ENCODE results near the gene EYA3. TPM values are rescaled to one million over a fixed set of nuclear protein-coding genes. Genes with fewer than 3 reads are reported as not detected.

EYA3 gene
- total and polyA plus RNA-seq, 10 of the 15 experiments (the other 5 are each of a cell fraction or from before 2014, with no cell fraction given) = 13.0 to 46.6 (median 23.4) TPM

GRCh38 chr1:28036431-28036830 is 52.0 kb downstream of the EYA3 start (continued):
- no peak for TF ChIP-seq EED (IDR thresholded peaks at IDR 0.05; ENCODE audit: low read depth)
- no peak for TF ChIP-seq NBN (IDR thresholded peaks at IDR 0.05)

- DNase-seq (ENCODE audit: low read depth, low spot score) = no peak
- FAIRE-seq = no peak
- CTCF ChIA-PET = interaction anchor here (0.6 to 1.7 kb wide), 4 partner anchors 20 to 174 kb away, joined by 3 to 12 read pairs (median 4); partner anchors contain the start of gene EYA3
Measured at GRCh38 chr1:28035420-28035819, 53.0 kb downstream of the EYA3 start.

GRCh38 chr1:28032281-28032680 is 56.1 kb downstream of the EYA3 start:
- in situ Hi-C loops (cut with MboI) (no loop called here), intact Hi-C loops (cut with micrococcal nuclease; ENCODE audit: unreplicated experiment) (no loop called here)
- Histone ChIP-seq H3K9me3 (replicated peaks; ENCODE audit: control insufficient read depth, insufficient read depth, low read length) (no peaks in the 10 kb centered on the region), H4K20me1 (ENCODE audit: control insufficient read depth, insufficient read depth) (no peaks in the 10 kb centered on the region), H3K9ac (ENCODE audit: control insufficient read depth, insufficient read depth, low read length) (no peak overlapping the region), H3K79me2 (ENCODE audit: control insufficient read depth, insufficient read depth, low read length) (no peaks in the 10 kb centered on the region; the same call in 1 of the 2 replicates), H3K4me3 (no peak overlapping the region), H3K27me3 (replicated peaks in 1 of 2; ENCODE audit: control insufficient read depth in 2 of 2, insufficient read depth in 2 of 2, low read length in 1 of 2) (no peaks in the 10 kb centered on the region), H3K4me1 (ENCODE audit: control insufficient read depth, insufficient read depth, low read length) (peaks cover 21% of the 10 kb centered on the region), H3K27ac (ENCODE audit: control insufficient read depth, insufficient read depth) (no peak overlapping the region), H3K36me3 (ENCODE audit: control insufficient read depth in 2 of 2, insufficient read depth in 2 of 2, low read length in 1 of 2) (peaks cover 0 to 13% of the 10 kb centered on the region in 2 experiments; a peak in 2 of 4 replicates), H3K4me2 (ENCODE audit: control insufficient read depth, insufficient read depth) (no peak overlapping the region), H2AFZ (ENCODE audit: control insufficient read depth, low read depth, low read length) (no peak overlapping the region)
- no peak for FAIRE-seq
- ChIA-PET CTCF (interaction anchor here (0.9 to 1.4 kb wide), 4 partner anchors 15 to 51 kb away, joined by 3 to 4 read pairs (median 4); no protein-coding TSS in a partner anchor), POLR2A (interaction anchor here (1.3 kb wide), 1 partner anchor 17 kb away, joined by 3 read pairs; no protein-coding TSS in a partner anchor), RAD21 (ENCODE audit: unreplicated experiment) (interaction anchor here (1.1 kb wide), 1 partner anchor 176 kb away, joined by 4 read pairs; no protein-coding TSS in a partner anchor), SMC1A (ENCODE audit: uncharacterized antibody, unreplicated experiment) (interaction anchor here (1.1 to 2.1 kb wide), 4 partner anchors 46 to 177 kb away, joined by 3 to 6 read pairs (median 3); no protein-coding TSS in a partner anchor)
- TF ChIP-seq NR2C1 (IDR thresholded peaks at IDR 0.05) = no peak
- TF ChIP-seq POLR2AphosphoS5 (IDR thresholded peaks at IDR 0.05; ENCODE audit: low read length) = no peak
- TF ChIP-seq DPF2 (IDR thresholded peaks at IDR 0.05) = no peak
- no peak for ATAC-seq
- BruUV-seq (replicated peaks) = no TSS peak
- no peak for DNase-seq (ENCODE audit: low read depth, low spot score)

More at GRCh38 chr1:28035420-28035819, 53.0 kb downstream of the EYA3 start:
- 77% methylated on average over 4 of the region's 4 CpGs for WGBS (ENCODE audit: insufficient coverage, insufficient replicate concordance, low lambda C conversion rate, missing lambda C conversion rate)
- H3K27me3 ChIP-seq (replicated peaks in 1 of 2; ENCODE audit: control insufficient read depth in 2 of 2, insufficient read depth in 2 of 2, low read length in 1 of 2) = no peaks in the 10 kb centered on the region
- RAD21 ChIA-PET (ENCODE audit: unreplicated experiment) = interaction anchor here (1.4 kb wide), 1 partner anchor 53 kb away, joined by 5 read pairs; the partner anchor contains the start of gene EYA3
- no peak overlapping the region for H3K4me2 ChIP-seq (ENCODE audit: control insufficient read depth, insufficient read depth)
- H3K9me3 ChIP-seq (replicated peaks; ENCODE audit: control insufficient read depth, insufficient read depth, low read length) = no peaks in the 10 kb centered on the region
- POLR2A ChIA-PET = no interaction called here
- no peak for ATAC-seq
- H3K79me2 ChIP-seq (ENCODE audit: control insufficient read depth, insufficient read depth, low read length) = no peaks in the 10 kb centered on the region; the same call in 1 of the 2 replicates
- H4K20me1 ChIP-seq (ENCODE audit: control insufficient read depth, insufficient read depth) = no peaks in the 10 kb centered on the region
- H3K4me3 ChIP-seq = no peak overlapping the region
- H3K9ac ChIP-seq (ENCODE audit: control insufficient read depth, insufficient read depth, low read length) = no peak overlapping the region
- H3K36me3 ChIP-seq (ENCODE audit: control insufficient read depth in 2 of 2, insufficient read depth in 2 of 2, low read length in 1 of 2) = peaks cover 0 to 14% of the 10 kb centered on the region in 2 experiments; a peak in 3 of 4 replicates
- no peak overlapping the region for H3K27ac ChIP-seq (ENCODE audit: control insufficient read depth, insufficient read depth)
- BruUV-seq (replicated peaks) = no TSS peak
- in situ Hi-C loops (cut with MboI) (no loop called here), intact Hi-C loops (cut with micrococcal nuclease; ENCODE audit: unreplicated experiment) (no loop called here)
- no peak overlapping the region for H2AFZ ChIP-seq (ENCODE audit: control insufficient read depth, low read depth, low read length)
- TF ChIP-seq YBX1 (IDR thresholded peaks at IDR 0.05) = no peak
- TF ChIP-seq SPI1 (IDR thresholded peaks at IDR 0.05; ENCODE audit: borderline replicate concordance, insufficient read depth, low read depth, low read length) = peak; percentile 39; the same call in 1 of the 2 replicates
- no peaks in the 10 kb centered on the region for H3K4me1 ChIP-seq (ENCODE audit: control insufficient read depth, insufficient read depth, low read length)
- SMC1A ChIA-PET (ENCODE audit: uncharacterized antibody, unreplicated experiment) = interaction anchor here (1.1 to 2.9 kb wide), 9 partner anchors 8 to 174 kb away, joined by 3 to 28 read pairs (median 5); partner anchors contain the start of gene EYA3
